PC-3 (cell line): ENCODE results near the gene RAP1GAP. TPM values are rescaled to one million over a fixed set of nuclear protein-coding genes. Genes with fewer than 3 reads are reported as not detected.
A peak's percentile ranks its signal among the peaks of the same experiment; 100 is the strongest.

Experiments
- ATAC-seq: fragments of 200-7000 bp; cut with Tn5 transposase; 2 replicates; pipeline ENCODE4 v1.9.1; 2020; ENCODE audit warnings: mild to moderate bottlenecking, moderate library complexity
- BruUV-seq: library from RNA; stranded (reverse); fragments of 400-500 nt; replicated peaks from 2 replicates; lab custom pipeline; 2021; lab: Mats Ljungman, UMichigan
- CTCF ChIA-PET: fragments of 300-600 bp; sonication (Branson Sonifier 250); formaldehyde crosslinking; loops from one replicate; lab custom pipeline; 2022; ENCODE audit warnings: antibody characterized with exemption; lab: Charles Lee
- POLR2A ChIA-PET: fragments of 300-600 bp; sonication (Branson Sonifier 250); formaldehyde crosslinking; loops from one replicate; lab custom pipeline; 2022; ENCODE audit warnings: antibody characterized with exemption; ENCODE audit not compliant: unreplicated experiment; lab: Charles Lee
- DNase-seq: peaks from one replicate; pipeline ENCODE4 v3.0.0-alpha.2; 2015
- H2AFZ ChIP-seq: fragments of 300-600 bp; sonication (generic); 2 replicates; pipeline ENCODE4 v1.6.0; 2016; ENCODE audit warnings: antibody characterized with exemption, low read length
- H3F3A ChIP-seq: fragments of 300-600 bp; sonication (generic); one replicate; pipeline ENCODE4 v1.6.0; 2017; ENCODE audit warnings: antibody characterized with exemption, low read length, control low read depth, mild to moderate bottlenecking; ENCODE audit not compliant: unreplicated experiment
- H3K27ac ChIP-seq: fragments of 300-600 bp; sonication (generic); 2 replicates; pipeline ENCODE4 v1.5.1; 2016; ENCODE audit warnings: mild to moderate bottlenecking, low read length
- H3K27me3 ChIP-seq: fragments of 300-600 bp; sonication (generic); 2 replicates; pipeline ENCODE4 v1.6.1; 2016; ENCODE audit warnings: low read length, mixed read lengths
- H3K36me3 ChIP-seq: fragments of 300-600 bp; sonication (generic); 2 replicates; pipeline ENCODE4 v1.6.1; 2016; ENCODE audit warnings: low read depth, mixed run types, low read length, mixed read lengths
- H3K4me1 ChIP-seq: fragments of 300-600 bp; sonication (generic); 2 replicates; pipeline ENCODE4 v1.5.1; 2016; ENCODE audit warnings: low read length; ENCODE audit not compliant: insufficient read depth
- H3K4me2 ChIP-seq: fragments of 300-600 bp; sonication (generic); 2 replicates; pipeline ENCODE4 v1.6.0; 2016; ENCODE audit warnings: low read length
- H3K4me3 ChIP-seq: fragments of 300-600 bp; sonication (generic); 2 replicates; pipeline ENCODE4 v1.5.1; 2016; ENCODE audit warnings: mild to moderate bottlenecking, low read length, mixed read lengths
- H3K79me2 ChIP-seq: fragments of 300-600 bp; sonication (generic); 2 replicates; pipeline ENCODE4 v1.6.1; 2017; ENCODE audit warnings: low read length, mixed read lengths
- H3K9ac ChIP-seq: fragments of 300-600 bp; sonication (generic); 2 replicates; pipeline ENCODE4 v1.6.0; 2016; ENCODE audit warnings: mild to moderate bottlenecking, low read length
- H3K9me2 ChIP-seq: fragments of 300-600 bp; sonication (generic); replicated peaks from 2 replicates; pipeline ENCODE4 v1.6.1; 2016; ENCODE audit warnings: mixed run types, low read length, mixed read lengths
- H3K9me3 ChIP-seq: fragments of 300-600 bp; sonication (generic); 2 replicates; pipeline ENCODE4 v1.6.1; 2016; ENCODE audit warnings: low read length, mixed read lengths
- H4K20me1 ChIP-seq: fragments of 300-600 bp; sonication (generic); 2 replicates; pipeline ENCODE4 v1.6.1; 2016; ENCODE audit warnings: low read length, mixed read lengths
- EZH2 ChIP-seq: fragments of 300-600 bp; sonication (generic); IDR thresholded peaks from one replicate; pipeline ENCODE4 v1.6.1; 2017; ENCODE audit warnings: antibody characterized with exemption, mild to moderate bottlenecking, low read length; ENCODE audit not compliant: unreplicated experiment
- EZH2phosphoT487 ChIP-seq: fragments of 300-600 bp; sonication (generic); IDR thresholded peaks from 2 replicates; pipeline ENCODE4 v1.6.1; 2018; ENCODE audit warnings: mild to moderate bottlenecking, antibody characterized with exemption, low read length, borderline replicate concordance
- intact Hi-C: fragments of 100-400 bp; cut with micrococcal nuclease; formaldehyde crosslinking; loops from 2 replicates; pipeline ENCODE4 v1.9.0; 2023
- total RNA-seq: library from RNA; depleted of rRNA; stranded (reverse); fragments of >200 nt; gene quantifications from 2 replicates; pipeline ENCODE4 v1.2.3, GENCODE V29; 2014
- TF ChIP-seq, protein P1 (sequence below): fragments of 300-600 bp; sonication (generic); conservative IDR thresholded peaks from 2 replicates; pipeline ENCODE4 v1.5.1; 2017; ENCODE audit warnings: antibody characterized with exemption, low read depth, mild to moderate bottlenecking, low read length

Gene RAP1GAP
- total RNA-seq, 1 experiment from 2014 or later = 12.1 TPM

- peak; percentile 5; the same call in 1 of the 2 replicates for ATAC-seq
- H3F3A ChIP-seq = no peaks in the 10 kb centered on the region
- intact Hi-C loops = no loop called here
- POLR2A ChIA-PET = no interaction called here
- no peak for TF ChIP-seq EZH2phosphoT487
- TF ChIP-seq, protein P1, sequence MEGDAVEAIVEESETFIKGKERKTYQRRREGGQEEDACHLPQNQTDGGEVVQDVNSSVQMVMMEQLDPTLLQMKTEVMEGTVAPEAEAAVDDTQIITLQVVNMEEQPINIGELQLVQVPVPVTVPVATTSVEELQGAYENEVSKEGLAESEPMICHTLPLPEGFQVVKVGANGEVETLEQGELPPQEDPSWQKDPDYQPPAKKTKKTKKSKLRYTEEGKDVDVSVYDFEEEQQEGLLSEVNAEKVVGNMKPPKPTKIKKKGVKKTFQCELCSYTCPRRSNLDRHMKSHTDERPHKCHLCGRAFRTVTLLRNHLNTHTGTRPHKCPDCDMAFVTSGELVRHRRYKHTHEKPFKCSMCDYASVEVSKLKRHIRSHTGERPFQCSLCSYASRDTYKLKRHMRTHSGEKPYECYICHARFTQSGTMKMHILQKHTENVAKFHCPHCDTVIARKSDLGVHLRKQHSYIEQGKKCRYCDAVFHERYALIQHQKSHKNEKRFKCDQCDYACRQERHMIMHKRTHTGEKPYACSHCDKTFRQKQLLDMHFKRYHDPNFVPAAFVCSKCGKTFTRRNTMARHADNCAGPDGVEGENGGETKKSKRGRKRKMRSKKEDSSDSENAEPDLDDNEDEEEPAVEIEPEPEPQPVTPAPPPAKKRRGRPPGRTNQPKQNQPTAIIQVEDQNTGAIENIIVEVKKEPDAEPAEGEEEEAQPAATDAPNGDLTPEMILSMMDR = no peak
- no peak for TF ChIP-seq EZH2
- no peak overlapping the region for H3K27ac ChIP-seq
- no peak overlapping the region for H3K9ac ChIP-seq
- no peaks in the 10 kb centered on the region for H4K20me1 ChIP-seq
- H3K36me3 ChIP-seq = no peaks in the 10 kb centered on the region
- CTCF ChIA-PET = no interaction called here
- H3K9me3 ChIP-seq = no peaks in the 10 kb centered on the region
- H3K4me2 ChIP-seq = no peak overlapping the region
- no peaks in the 10 kb centered on the region for H3K9me2 ChIP-seq
- H3K27me3 ChIP-seq = no peaks in the 10 kb centered on the region
- no peaks in the 10 kb centered on the region for H3K79me2 ChIP-seq
- BruUV-seq = no TSS peak
- DNase-seq = no peak
- peaks cover 29% of the 10 kb centered on the region for H3K4me1 ChIP-seq
- H3K4me3 ChIP-seq = no peak overlapping the region
- no peak overlapping the region for H2AFZ ChIP-seq
Measured at GRCh38 chr1:21633992-21634805, 35.0 kb downstream of the RAP1GAP start.

- Histone ChIP-seq H3K4me2 (no peak overlapping the region), H3F3A (no peaks in the 10 kb centered on the region)
- no peak for ATAC-seq
Measured at GRCh38 chr1:21633141-21633755, 35.9 kb downstream of the RAP1GAP start.

More at GRCh38 chr1:21633141-21633755, 35.9 kb downstream of the RAP1GAP start:
- Histone ChIP-seq H3K4me1 (peaks cover 20% of the 10 kb centered on the region), H3K27ac (no peak overlapping the region), H3K79me2 (no peaks in the 10 kb centered on the region), H3K36me3 (no peaks in the 10 kb centered on the region), H2AFZ (no peak overlapping the region), H3K9me2 (no peaks in the 10 kb centered on the region), H4K20me1 (no peaks in the 10 kb centered on the region), H3K27me3 (no peaks in the 10 kb centered on the region), H3K9me3 (no peaks in the 10 kb centered on the region), H3K4me3 (no peak overlapping the region), H3K9ac (no peak overlapping the region)
- TF ChIP-seq, protein P1 = no peak
- TF ChIP-seq EZH2 = no peak
- no peak for TF ChIP-seq EZH2phosphoT487
- ChIA-PET POLR2A (no interaction called here), CTCF (no interaction called here)
- DNase-seq = no peak
- intact Hi-C loops = no loop called here
- BruUV-seq = no TSS peak
